ENCODE data around the gene ATRN.
"Not testable (repeated sequence)": the region's sequence is repeated elsewhere in the genome, so short reads cannot be mapped to it uniquely, and the experiment has no call there.

ATRN gene

DNA sequence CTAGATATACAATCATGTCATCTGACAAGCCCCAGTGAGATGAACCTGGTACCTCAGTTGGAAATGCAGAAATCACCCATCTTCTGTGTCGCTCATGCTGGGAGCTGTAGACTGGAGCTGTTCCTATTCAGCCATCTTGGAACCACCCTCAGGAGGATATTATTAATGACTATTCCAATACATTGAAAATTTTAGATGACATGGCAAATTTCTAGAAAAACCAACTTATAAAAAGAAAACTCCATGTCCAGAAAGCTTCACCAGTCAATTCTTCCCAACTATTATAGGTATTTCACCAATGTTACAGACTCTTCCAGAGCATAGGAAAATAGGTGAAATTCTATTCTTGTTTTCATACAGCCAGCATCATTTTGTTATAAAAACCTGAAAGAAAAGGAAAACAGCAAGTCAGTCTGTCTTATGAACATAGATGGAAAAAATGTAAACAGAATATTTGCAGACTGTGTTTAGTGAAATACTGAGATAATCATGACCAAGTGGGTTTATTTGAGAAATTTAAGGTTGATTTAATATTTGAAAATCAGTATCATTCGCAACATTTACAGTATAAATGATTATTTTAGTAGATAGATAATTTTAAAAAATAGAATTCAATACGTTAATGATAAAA is 43.3 kb downstream of the ATRN start:
- H3K4me3 ChIP-seq (replicated peaks; ENCODE audit: low read depth, low read length): no peak overlapping the region
- no peak for DNase-seq (ENCODE audit: extremely low read depth, low read depth)
- TF ChIP-seq CTCF (IDR thresholded peaks at IDR 0.05; ENCODE audit: low read depth, low read length, missing control alignments): no peak

- TF ChIP-seq CTCF (IDR thresholded peaks at IDR 0.05; ENCODE audit: low read depth, low read length, missing control alignments): no peak
- DNase-seq (ENCODE audit: extremely low read depth, low read depth): no peak
These were observed 44.8 kb downstream of the ATRN start for GRCh38 chr20:3515379-3516170.

GRCh38 chr20:3521852-3522740 is 51.3 kb downstream of the ATRN start:
- TF ChIP-seq CTCF (IDR thresholded peaks at IDR 0.05; ENCODE audit: low read depth, low read length, missing control alignments): no peak
- DNase-seq (ENCODE audit: extremely low read depth, low read depth): no peak
- no peak overlapping the region for H3K4me3 ChIP-seq (replicated peaks; ENCODE audit: low read depth, low read length)

More at GRCh38 chr20:3515379-3516170, 44.8 kb downstream of the ATRN start:
- no peak overlapping the region for H3K4me3 ChIP-seq (replicated peaks; ENCODE audit: low read depth, low read length)

DNA sequence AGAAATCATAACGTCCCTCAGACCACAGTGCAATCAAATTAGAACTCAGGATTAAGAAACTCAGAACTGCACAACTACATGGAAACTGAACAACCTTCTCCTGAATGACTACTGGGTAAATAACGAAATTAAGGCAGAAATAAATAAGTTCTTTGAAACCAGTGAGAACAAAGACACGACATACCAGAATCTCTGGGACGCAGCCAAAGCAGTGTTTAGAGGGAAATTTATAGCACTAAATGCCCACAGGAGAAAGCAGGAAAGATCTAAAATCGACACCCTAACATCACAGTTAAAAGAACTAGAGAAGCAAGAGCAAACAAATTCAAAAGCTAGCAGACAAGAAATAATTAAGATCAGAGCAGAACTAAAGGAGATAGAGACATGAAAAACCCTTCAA is 53.9 kb downstream of the ATRN start:
- H3K4me3 ChIP-seq (replicated peaks; ENCODE audit: low read depth, low read length); DNase-seq (ENCODE audit: extremely low read depth, low read depth): not testable (repeated sequence)

GRCh38 chr20:3532089-3532615 is 61.3 kb downstream of the ATRN start:
- no peak overlapping the region for H3K4me3 ChIP-seq (replicated peaks; ENCODE audit: low read depth, low read length)
- DNase-seq (ENCODE audit: extremely low read depth, low read depth): no peak
- TF ChIP-seq CTCF (IDR thresholded peaks at IDR 0.05; ENCODE audit: low read depth, low read length, missing control alignments): no peak

- DNase-seq (ENCODE audit: extremely low read depth, low read depth); H3K4me3 ChIP-seq (replicated peaks; ENCODE audit: low read depth, low read length): not testable (repeated sequence)
These were observed 66.9 kb downstream of the ATRN start for GRCh38 chr20:3537733-3538132.

DNA sequence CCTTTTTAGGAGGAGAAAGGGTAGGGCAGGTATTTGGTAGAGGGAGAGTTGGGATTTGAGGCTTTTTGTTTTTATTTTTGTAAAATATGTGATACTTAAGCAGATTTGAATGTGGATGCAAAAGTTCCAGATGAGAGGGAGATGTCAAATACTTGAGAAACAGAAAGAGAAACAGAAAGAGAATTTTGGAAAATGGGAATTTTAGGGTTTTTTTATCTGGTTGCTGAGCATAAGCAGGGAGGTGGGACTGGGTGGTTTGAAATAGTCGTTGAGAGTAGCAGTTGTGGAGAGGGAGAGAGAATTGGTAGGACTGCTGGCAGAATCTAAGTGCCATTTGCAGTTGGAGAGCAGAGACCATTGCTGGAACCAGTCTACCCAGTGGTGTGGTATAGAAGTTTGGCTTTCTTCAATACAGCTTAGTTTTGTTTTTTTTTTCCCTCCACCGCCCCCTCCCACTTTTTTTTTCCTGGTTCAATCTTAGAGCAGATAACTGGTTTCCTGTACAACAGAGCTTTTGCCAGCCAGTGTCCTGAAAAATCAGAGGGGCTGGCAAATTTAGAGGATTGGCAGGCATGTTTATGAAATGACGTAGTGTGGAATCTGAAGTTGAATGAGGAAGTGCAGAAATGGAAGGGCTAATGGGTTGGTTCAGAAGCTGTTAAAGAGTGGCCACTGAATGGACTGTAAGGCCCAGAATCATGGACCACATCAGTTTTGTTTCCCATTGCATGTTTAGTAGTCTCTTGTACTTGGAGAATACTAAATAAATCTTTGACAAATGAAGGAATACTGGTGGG is 68.7 kb downstream of the ATRN start:
- H3K4me3 ChIP-seq (replicated peaks; ENCODE audit: low read depth, low read length): no peak overlapping the region
- no peak for TF ChIP-seq CTCF (IDR thresholded peaks at IDR 0.05; ENCODE audit: low read depth, low read length, missing control alignments)
- DNase-seq (ENCODE audit: extremely low read depth, low read depth): no peak

All from HFF-Myc (cell line).